ENCODE results near the gene TDRD12.
"Not testable (repeated sequence)": the region's sequence is repeated elsewhere in the genome, so short reads cannot be mapped to it uniquely, and the experiment has no call there.

Gene TDRD12

DNA sequence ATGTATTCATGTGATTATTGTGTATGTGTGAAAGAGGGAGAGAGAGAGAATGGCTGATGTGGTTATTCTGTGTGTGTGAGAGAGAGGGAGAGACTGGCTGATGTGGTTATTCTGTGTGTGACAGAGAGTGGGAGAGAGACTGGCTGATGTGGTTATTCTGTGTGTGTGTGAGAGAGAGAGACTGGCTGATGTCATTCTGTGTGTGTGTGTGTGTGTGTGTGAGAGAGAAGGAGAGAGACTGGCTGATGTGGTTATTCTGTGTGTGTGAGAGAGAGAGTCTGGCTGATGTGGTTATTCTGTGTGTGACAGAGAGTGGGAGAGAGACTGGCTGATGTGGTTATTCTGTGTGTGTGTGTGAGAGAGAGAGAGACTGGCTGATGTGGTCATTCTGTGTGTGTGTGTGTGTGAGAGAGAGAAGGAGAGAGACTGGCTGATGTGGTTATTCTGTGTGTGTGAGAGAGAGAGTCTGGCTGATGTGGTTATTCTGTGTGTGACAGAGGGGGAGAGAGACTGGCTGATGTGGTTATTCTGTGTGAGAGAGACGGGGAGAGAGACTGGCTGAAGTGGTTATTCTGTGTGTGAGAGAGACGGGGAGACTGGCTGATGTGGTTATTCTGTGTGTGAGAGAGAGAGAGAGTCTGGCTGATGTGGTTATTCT lies 26.2 kb downstream of the TDRD12 start:
- DNase-seq (ENCODE audit: low read depth, low spot score); H3K27ac ChIP-seq: not testable (repeated sequence)

DNA sequence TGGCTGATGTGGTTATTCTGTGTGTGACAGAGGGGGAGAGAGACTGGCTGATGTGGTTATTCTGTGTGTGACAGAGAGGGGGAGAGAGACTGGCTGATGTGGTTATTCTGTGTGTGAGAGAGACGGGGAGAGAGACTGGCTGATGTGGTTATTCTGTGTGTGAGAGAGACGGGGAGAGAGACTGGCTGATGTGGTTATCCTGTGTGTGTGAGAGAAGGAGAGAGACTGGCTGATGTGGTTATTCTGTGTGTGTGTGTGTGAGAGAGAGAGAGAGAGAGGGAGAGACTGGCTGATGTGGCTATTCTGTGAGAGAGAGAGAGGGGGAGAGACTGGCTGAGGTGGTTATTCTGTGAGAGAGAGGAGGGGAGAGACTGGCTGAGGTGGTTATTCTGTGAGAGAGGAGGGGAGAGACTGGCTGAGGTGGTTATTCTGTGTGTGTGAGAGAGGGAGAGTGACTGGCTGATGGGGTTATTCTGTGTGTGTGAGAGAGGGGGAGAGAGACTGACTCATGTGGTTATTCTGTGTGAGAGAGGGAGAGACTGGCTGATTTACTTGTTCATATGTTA lies 27.1 kb downstream of the TDRD12 start:
- not testable (repeated sequence) for DNase-seq (ENCODE audit: low read depth, low spot score); H3K27ac ChIP-seq

DNA sequence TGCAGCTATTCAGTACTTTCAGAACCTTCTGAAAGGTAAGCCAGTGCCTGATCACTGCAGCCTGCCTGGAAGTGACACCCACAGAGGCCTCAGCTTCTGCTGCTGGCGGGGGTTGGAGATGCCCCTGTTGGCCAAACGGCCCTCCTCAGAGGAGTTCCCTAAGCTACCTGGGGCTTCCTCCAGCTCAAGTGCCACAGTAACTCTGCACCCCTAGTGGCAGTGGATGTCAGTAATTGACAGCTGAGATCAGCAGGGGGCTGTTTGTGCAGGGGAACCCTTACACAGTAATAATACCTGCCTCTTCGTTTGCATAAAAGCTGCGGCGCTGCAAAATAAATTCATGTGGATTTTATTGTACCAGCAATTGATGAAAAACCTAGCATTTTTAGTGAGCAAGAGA lies 28.9 kb downstream of the TDRD12 start:
- DNase-seq (ENCODE audit: low read depth, low spot score): no peak
- no peak overlapping the region for H3K27ac ChIP-seq

DNA sequence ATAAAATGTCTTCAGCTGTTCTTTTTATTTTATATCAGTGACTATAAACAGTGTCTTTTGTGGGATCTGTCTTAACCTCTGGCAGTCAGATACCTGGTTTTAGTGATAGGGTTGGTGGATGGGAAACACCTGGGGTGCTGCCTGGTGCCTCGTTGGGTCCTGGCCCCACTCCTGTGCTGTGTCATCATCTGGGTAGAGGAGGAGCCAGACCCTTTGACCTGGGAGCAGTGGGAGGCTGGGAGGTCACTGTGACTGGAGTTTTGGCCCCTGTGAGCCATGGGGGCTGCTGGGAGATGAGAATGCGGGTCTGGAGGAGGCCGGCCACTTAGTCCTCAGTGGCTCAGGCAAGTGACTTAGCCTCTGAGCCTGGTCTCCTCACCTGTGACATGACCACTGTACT lies 29.4 kb downstream of the TDRD12 start:
- DNase-seq (ENCODE audit: low read depth, low spot score): no peak
- H3K27ac ChIP-seq: no peak overlapping the region

DNA sequence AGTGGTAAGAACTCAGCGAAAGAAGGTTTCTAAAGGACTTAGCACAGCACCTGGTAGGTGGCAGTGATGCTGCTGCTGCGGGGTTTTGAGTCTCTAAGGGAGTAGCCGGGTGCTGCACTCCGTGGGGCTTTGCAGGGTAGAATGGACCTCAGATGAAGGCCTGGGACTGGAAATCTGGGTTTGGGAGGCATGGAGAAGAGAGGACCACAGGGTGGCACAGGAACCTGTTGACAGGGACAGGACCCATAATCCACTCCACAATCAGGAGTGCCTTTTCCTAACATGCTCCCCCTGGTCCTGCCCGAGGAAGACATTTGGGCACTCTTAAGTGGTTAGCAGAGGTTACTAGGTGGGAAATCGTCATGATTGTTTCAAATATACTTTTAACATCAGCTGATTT lies 29.8 kb downstream of the TDRD12 start:
- no peak overlapping the region for H3K27ac ChIP-seq
- DNase-seq (ENCODE audit: low read depth, low spot score): no peak

DNA sequence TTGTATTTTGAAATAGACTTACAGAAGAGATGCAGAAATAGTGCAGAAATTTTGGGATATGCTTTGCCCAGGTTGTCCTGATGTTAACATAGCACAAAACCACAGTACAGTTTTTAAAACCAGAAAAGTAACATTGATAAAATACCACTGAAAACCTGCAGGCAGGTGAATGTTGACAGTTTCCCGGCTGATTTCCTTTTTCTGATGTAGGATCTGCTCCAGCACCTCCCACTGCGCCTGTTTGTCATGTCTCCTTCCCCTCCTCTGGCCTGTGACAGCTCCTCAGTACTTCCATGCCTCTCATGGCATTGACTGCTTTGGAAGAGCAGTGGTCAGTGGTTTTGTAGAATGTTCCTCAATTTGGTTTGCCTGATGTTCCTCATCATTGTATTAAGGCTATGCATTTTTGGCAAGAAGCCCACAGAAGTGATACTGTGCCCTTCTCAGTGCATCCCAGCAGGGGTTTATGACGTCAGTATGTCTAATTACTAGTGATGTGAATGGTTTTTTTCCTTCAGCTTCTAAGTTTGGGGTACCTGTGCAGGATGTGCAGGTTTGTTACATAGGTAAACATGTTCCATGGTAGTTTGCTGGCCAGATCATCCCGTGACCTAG lies 31.0 kb downstream of the TDRD12 start:
- H3K27ac ChIP-seq: no peak overlapping the region
- no peak for DNase-seq (ENCODE audit: low read depth, low spot score)

DNA sequence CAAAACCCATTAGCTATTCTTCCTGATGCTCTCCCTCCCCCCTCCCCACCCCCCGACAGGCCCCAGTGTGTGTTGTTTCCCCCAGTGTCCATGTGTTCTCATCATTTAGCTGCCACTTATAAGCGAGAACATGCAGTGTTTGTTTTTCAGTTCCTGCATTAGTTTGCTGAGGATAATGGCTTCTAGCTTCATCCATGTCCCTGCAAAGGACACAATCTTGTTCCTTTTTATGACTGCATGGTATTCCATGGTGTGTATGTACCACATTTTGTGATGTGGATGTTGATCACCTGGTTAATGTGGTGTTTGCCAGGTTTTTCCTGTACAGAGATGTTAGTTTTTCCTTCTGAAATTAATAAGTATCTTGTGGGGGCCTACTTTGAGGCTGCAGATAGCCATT lies 31.5 kb downstream of the TDRD12 start:
- no peak for DNase-seq (ENCODE audit: low read depth, low spot score)

DNA sequence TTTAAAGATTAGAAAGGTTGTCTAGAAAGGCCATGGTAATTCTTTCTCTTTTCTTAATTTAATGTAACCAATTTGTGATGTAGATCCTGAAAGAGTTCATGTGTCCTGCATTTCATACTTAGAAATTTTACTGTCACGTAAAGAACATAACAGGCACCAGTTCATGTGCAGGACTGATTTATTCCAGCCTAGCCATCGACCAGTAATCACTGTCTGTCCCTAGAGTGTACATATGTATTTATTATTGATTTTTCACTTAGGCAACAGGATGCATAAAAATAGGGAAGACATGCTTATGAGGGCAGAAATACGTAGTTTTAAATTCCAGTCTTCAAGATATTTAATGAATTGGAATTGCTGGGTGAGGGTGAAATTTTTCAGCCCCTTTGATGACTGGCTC lies 37.6 kb downstream of the TDRD12 start:
- no peak overlapping the region for H3K27ac ChIP-seq
- no peak for DNase-seq (ENCODE audit: low read depth, low spot score)

More for the DNA sequence above, 31.5 kb downstream of the TDRD12 start:
- H3K27ac ChIP-seq: no peak overlapping the region

DNA sequence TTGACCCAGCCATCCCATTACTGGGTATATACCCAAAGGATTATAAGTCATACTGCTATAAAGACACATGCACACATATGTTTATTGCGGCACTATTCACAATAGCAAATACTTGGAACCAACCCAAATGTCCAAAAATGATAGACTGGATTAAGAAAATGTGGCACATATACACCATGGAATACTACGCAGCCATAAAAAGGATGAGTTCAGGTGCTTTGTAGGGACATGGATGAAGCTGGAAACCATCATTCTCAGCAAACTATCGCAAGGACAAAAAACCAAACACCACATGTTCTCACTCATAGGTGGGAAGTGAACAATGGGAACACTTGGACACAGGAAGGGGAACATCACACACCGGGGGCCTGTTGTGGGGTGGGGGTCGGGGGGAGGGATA lies 45.8 kb downstream of the TDRD12 start:
- not testable (repeated sequence) for H3K27ac ChIP-seq

DNA sequence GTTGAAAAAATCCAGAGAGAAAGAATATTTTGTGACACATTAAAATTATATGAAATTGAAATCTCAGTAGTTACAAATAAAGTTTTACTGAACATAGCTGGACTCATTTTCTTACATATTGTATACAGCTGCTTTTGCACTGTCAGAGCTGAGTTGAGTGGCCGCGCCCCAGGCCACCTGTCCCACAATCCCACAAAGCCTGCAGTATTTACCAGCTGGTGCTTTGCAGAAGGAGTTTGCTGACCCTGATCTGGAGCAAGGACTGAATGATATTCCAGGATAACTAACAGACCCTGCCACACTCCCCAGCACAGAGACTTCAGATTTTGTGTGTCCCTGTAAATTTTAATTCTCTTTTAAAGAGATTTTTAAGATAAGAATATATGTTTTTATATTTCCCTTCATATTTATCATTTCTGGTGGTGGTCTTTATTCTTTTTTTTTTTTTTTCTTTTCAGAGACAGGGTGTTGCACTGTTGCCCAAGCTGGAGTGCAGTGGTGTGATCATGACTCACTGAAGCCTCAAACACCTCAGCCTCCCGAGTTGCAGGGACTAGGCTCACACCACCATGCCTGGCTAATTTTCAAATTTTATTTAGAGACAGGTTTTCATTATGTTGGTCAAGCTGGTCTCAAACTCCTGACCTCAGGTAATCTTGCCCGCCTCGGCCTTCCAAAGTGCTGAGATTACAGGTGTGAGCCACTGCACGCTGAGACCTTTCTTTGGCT lies 48.5 kb downstream of the TDRD12 start:
- no peak overlapping the region for H3K27ac ChIP-seq
- DNase-seq (ENCODE audit: low read depth, low spot score): no peak

More for the DNA sequence above, 45.8 kb downstream of the TDRD12 start:
- not testable (repeated sequence) for DNase-seq (ENCODE audit: low read depth, low spot score)

DNA sequence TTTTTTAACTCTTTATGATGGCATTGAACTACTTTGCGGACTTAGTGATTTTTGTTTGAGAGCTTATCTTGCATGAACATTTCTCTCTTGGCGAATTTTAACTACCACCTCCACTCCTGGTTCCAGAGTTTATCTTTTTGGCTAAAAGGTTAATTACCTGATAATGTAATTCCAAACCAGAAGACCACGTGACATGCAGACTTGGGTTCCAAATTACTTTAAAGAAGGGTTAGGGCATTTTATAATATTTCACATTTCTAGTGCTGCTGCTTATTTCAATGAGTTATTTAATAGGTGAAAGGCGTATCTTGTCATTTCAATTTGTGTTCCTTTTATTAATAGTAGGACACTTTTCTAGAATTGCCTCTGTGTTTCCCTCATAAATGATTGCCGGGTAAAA lies 52.0 kb downstream of the TDRD12 start:
- H3K27ac ChIP-seq: no peak overlapping the region
- DNase-seq (ENCODE audit: low read depth, low spot score): no peak

DNA sequence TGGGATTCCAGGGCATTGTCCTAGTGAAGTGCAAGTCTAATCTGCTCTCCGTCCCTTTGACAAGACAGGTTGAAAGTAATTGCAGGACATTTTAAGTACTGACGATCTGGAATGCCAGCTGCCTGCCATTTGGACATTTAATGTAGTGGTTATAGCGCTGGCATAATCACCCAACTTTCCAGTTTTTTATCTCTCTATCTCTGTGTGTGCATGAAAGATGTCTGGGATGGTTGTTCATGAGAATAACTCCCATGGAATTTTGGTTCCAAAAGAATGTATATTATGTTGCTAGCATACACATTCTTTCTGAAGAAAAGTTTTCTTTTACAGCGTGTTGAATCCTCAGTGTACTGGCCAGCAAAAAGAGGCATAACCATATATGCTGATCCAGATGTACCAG lies 53.6 kb downstream of the TDRD12 start:
- H3K27ac ChIP-seq: no peak overlapping the region
- no peak for DNase-seq (ENCODE audit: low read depth, low spot score)

DNA sequence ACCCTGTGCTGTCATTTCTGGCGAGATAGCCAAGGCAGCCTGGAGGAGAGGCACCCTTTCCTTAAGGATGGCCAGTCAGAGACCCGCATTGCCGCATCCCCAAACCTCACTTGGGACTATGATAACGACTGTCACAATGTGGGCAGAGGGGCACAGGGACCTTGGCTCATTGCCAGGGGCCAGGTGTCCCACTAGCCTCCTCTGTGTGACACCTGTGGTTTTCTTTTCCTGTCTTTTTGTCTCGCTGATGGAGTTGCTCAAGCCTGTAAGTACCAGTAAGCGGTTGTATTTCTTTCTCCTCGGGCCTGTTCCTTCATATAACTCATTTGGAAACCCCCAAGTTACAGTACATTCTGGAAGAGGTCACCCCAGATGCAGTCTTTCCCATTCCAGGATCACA lies 59.5 kb downstream of the TDRD12 start:
- DNase-seq (ENCODE audit: low read depth, low spot score): no peak
- H3K27ac ChIP-seq: no peak overlapping the region

DNA sequence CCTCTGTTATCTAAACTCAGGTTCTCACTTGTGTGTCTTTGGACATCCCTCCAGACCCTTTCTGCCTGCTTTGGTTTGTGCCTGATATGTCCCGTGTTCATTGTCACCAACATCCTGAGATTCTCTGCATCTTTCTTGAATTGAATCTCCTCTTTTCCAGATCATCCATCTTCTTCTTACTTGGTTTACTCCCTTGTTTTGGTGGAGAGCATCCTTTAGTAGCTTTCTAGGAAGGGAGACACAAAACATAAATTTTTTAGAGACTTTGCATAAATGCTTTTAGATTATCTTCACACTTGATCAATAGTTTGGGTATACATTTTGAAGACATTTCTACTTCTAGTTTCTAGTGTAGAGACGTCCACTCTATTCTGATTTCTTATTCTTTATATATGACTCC lies 61.7 kb downstream of the TDRD12 start:
- no peak for DNase-seq (ENCODE audit: low read depth, low spot score)
- no peak overlapping the region for H3K27ac ChIP-seq

DNA sequence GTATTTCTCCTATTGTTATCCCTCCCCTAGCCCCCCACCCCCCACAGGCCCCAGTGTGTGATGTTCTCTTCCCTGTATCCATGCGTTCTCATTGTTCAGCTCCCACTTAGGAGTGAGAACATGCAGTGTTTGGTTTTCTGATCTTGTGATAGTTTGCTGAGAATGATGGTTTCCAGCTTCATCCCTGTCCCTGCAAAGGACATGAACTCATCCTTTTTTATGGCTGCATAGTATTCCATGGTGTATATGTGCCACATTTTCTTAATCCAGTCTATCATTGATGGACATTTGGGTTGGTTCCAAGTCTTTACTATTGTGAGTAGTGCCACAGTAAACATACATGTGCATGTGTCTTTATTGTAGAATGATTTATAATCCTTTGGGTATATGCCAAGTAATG lies 62.5 kb downstream of the TDRD12 start:
- H3K27ac ChIP-seq; DNase-seq (ENCODE audit: low read depth, low spot score): not testable (repeated sequence)

DNA sequence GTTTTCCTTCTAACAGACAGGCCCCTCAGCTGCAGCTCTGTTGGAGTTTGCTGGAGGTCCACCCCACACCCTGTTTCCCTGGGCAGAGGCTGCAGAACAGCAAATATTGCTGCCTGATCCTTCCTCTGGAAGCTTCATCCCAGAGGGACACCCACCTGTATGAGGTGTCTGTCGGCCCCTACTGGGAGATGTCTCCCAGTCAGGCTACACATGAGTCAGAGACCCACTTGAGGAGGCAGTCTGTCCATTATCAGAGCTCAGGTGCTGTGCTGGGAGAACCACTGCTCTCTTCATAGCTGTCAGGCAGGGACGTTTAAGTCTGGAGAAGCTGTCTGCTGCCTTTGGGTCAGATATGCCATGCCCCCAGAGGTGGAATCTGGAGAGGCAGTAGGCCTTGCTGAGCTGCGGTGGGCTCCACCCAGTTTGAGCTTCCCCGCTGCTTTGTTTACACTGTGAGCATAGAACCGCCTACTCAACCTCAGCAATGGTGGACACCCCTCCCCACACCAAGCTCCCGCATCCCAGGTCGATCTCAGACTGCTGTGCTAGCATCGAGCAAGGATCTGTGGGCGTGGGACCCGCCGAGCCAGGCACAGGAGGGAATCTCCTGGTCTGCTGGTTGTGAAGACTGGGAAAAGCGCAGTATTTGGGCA lies 67.7 kb downstream of the TDRD12 start:
- DNase-seq (ENCODE audit: low read depth, low spot score): not testable (repeated sequence)

DNA sequence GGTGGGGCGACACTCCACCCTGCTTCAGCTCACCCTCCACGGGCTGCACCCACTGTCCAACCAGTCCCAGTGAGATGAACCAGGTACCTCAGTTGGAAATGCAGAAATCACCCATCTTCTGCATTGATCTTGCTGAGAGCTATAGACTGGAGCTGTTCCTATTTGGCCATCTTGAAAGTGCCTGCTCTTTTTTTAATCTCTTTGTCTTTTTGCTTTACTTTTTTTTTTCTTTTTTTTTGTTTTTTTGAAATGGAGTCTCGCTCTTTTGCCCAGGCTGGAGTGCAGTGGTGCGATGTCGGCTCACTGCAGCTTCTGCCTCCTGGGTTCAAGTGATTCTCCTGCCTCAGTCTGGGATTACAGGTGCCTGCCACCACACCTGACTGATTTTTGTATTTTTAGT lies 68.3 kb downstream of the TDRD12 start:
- DNase-seq (ENCODE audit: low read depth, low spot score); H3K27ac ChIP-seq: not testable (repeated sequence)

More for the DNA sequence above, 67.7 kb downstream of the TDRD12 start:
- not testable (repeated sequence) for H3K27ac ChIP-seq

DNA sequence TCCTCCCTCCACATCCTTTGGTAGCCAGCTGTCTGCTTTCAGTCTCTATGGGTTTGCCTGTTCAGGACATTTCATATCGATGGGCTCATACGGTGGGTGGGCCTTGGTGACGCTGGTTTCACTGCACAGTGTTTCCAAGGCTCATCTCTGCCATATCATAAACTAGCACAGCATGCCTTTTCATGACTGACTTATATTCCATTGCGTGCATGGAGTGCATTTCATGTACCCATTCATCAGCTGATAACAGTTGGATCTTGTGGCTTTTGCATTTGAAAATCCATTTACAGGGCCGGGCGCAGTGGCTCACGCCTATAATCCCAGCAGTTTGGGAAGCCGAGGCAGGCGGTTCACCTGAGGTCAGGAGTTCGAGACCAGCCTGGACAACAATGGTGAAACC lies 69.9 kb downstream of the TDRD12 start:
- no peak overlapping the region for H3K27ac ChIP-seq
- DNase-seq (ENCODE audit: low read depth, low spot score): no peak

DNA sequence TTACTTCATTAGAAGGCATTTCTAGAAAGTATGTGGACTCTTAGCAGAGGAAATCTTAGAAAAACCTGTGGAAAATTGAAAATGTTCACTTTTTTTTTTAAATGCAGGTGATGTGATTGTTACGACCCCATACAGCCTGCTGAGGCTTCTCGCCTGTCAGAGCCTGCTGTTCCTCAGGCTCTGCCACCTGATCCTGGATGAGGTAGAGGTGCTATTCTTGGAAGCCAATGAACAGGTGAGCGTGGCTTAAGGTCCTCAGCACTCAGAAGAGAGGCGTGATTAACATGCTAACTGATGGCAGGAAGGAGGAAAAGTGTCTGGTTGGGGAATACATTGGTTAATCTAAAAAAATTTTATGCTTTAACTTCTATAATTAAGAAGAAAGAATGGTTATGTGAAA lies 78.6 kb downstream of the TDRD12 start:
- H3K27ac ChIP-seq: no peak overlapping the region
- DNase-seq (ENCODE audit: low read depth, low spot score): no peak

DNA sequence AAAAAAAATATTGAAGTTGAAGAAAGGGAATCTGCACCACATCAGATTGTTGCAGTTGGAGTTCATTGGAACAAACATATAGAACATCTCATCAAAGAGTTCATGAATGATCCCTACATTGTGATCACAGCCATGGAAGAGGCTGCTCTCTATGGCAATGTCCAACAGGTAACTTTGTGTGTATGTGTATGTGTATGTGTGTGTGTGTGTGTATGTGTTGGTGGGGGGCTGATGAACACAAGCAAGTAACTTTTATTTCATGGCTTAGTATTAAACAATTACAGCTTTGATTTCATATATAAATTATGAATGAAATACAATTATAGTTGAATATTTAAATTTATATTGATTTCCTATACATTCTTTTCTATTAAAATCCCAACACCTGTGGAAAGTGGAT lies 80.6 kb downstream of the TDRD12 start:
- no peak overlapping the region for H3K27ac ChIP-seq
- no peak for DNase-seq (ENCODE audit: low read depth, low spot score)

DNA sequence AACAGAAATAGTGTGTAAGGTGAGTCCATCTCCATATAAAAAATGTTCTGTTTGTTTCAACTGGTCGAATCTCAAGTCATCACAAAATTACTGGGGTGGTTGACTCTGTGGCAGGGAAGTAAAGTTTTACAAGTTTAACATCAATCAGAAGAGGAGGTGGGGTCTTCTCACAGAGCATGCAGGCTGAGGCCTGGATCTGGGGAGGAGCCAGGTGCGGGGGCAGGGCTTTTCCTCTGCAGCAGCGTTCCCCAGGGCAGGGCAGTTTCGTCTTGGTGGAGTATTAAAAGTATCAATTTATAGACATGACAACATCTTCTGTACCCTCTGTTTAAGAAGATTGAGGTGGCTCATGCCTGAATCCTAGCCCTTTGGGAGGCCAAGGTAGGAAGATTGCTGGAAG lies 81.2 kb downstream of the TDRD12 start:
- no peak overlapping the region for H3K27ac ChIP-seq
- no peak for DNase-seq (ENCODE audit: low read depth, low spot score)

Measured in epithelial cell of prostate (primary cell).